ENCODE results near the gene NPAS2.

NPAS2 gene

DNA sequence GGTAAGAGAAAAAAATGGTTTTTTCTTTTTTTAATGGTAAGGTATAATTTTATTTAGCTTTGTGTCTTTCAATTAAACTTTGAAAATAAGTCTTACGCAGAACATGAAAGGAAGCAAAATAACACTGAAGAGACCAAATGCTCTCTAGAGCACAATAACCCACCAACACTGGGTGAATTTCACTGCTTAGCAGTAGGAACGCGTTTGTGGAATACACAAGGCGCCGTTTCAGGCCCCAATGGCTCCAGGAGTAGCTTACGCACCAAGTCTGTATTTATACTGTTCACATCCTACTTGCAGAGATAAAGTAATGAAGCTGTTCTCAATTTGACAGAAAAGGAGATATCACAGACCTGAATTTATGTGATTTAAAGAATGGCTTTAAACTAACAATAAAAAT is 205.6 kb downstream of the NPAS2 start:
- DNase-seq, result no peak

DNA sequence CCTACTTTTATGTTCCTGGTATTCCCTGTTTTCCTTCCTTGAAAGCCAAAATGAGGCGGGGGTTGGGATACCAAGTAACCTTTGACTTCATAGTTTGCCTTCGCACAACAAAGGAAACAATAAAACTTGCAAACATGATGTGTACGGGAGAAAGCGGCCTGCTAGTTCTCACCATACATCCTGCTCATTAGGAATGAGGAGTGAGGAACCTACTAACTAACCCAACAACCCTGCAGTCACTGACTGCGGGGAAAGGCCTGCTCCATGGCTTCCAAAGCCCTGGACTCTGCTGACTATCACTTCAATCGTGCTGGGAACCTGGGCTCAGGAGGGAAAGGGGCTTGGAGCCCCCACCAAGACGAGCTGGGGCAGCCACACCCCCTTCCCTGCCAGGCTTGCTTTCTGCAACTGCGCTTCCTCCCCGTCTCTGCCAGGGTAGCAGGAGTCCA is 206.3 kb downstream of the NPAS2 start:
- no peak for DNase-seq

DNA sequence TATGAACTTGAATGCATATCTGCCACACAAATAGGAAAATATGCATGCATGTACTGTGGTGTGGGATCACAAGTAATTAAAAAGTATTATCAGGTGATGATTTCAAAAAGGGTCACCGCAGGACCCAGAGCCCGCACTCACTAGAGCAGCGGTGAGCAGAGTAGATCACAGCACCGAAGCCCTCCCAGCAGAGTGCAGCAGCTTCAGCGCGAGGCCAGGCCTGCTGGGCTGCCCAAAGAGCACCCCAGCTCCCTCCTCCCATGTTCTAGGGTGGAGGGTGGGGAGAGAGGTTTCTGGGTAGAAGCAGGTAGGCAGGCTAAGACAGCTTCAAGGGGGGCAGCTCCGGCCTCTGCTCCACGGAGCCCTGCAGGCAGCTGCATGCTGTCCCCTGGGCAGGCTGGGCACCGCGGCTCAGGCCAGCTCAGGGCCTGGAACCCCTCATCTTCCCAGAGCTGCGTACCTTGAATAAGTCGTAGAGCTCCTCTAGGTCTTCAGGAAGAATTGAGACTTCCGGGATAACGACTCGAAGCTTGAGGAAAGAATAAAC is 207.1 kb downstream of the NPAS2 start:
- no peak for DNase-seq

DNA sequence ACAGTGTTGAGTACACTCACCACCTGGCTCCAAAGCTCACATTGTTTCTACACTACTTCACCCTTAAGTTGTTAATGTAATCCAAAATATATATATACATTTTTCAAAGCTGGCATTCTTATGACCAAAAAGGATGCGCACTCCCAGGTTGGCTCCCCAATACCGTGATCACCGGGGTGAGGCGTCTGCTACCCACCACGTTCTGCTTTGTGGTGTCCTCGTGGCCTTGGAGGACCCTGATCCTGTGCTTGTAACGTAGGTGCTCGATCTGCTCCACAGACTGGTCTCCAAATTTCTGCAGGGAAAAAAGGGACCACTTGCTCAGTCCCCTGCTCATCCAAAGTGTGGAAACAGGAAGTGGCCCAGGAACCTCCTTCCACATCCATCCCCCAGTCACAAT is 207.9 kb downstream of the NPAS2 start:
- no peak for DNase-seq

DNA sequence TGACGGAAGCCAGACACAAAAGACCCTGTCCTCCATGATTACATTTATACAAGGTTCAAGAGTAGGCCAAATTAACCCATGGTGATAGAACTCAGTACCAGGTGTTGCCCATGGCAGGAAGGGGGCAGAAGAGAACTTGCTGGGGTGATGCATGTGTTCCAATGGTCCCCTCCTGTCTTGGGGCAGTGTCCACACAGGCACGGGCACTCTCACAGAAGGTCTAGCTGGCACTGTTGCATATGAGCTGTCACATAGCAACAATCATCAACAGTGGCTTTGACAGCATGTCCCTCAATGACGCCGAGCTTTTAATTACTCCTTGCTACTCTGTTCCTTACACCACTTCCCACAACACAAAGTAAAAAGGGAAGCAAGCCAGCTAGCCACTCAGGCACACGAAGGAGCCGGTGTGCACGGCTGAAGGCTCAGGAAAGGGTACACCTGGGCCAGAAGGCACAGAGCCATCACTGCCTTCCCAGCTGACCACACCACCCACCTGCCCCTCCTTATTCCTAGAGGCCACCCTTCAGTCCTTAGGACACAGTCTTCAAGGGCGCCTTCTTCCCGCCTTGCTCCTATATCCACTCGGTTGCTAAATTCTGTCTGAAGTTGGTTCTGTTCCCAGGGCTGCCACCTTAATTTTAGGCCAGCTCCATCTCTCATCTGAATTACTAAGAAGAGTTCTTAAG is 211.1 kb downstream of the NPAS2 start:
- DNase-seq, result no peak

DNA sequence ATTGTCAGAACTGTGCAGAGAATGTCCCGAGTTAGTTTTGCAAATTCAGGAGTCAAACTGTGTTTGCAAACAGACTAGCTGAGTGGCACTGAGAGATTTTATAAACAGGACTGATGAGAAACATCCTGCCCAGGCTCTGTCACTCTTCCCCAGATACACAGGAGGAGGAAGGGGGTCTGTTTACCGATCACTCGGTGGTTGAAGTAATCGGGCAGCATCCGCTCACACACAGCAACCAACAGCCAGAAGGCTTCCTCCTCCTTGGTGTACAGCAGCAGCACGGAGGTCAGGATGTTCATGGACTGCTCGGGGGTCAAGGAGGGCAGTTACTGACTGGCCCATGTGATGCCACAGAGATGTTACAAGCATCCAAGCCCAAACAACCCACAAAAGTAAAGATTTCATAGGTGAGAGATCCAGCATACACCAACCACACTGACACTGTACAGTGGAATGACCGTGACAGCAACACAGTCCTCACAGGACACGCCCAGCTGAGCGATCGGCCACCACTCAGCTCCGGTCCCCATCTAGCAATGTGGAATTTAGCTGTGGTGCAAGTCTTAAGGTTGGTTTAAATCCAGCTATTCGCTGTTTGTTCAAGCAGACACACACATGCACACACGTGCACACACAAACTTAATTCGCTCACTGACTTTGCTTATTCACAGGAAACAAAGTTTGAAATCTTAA is 212.3 kb downstream of the NPAS2 start:
- DNase-seq, result no peak

DNA sequence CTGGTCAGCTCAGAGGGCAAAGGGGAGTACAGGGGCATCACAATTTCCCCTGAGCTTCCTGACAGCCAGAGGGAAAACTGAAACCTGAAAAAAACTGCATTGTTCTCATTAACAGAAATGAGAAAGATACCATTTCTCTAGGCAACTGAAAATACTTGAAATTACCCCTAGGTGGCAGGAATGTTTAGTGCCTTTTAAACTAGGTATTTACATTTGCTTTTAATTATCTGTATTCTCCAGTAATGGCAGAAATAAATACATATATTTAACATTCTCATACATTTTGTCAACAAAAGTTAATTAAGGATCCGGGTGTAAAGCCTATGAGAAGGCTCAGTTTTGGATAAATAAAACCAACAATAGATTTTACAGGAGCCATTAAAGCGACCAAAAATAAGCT is 216.6 kb downstream of the NPAS2 start:
- DNase-seq, result no peak

DNA sequence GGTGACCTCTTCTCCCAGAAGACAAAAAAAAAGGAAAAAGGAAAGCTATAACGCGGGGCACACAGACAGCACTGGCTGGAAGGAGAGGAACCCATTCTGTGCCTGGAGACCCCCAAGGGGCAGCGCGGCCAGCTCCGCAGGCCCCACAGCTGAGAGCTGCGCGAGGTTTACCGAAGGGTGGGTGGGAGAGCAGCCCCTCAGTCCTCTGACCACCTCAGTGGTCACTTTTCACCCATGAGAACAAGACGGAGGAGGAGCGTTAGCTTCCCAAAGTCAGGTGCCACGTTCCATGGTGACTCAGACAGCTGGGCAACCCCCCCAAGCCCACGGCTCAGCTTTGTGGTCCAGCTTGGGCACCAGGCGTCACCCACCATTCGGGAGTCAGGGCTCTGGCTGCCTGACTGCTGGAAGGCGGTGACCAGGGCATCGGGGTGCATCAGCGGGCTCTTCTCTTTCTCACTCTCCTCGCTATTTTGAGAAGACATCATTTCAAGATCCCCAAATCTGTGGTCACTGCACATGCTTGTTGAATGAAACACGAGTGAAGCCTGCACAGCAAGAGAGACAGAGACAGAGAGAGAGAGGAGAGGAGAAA is 217.3 kb downstream of the NPAS2 start:
- no peak for DNase-seq

DNA sequence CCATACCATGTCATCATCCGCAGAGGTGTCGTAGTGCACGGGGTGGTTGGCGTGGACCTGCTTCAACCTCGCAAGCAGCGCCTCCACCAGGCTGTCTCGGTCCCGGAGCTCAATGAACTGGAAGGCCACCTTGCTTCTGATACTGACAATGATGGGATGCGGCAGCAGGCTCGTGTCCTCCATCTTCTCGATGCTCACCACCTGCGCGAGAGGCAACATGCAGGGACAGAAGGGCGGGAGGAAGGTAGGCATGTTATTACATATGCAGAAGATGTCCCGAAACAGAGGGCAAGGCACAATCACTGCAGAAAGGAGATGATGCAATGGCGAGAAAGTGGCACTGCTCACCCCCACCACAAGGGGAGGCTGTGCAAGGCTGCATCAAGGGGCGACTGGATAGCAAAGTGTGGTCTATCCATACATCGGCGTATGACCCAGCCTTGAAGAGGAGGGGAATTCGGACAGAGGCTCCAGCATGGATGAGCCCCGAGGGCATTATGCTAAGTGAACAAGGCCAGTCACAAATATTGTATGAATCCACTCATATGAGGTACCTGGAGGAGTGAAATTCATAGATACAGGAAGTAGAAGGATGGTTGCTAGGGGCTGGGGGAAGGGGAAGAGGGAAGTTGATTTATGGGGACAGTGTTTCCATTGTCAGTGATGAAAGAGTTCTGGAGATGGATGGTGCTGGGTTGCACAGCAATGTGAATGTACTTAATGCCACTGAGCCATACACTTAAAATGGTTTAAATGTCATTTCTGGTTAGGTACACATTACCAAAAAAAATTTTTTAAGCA is 218.7 kb downstream of the NPAS2 start:
- no peak for DNase-seq

DNA sequence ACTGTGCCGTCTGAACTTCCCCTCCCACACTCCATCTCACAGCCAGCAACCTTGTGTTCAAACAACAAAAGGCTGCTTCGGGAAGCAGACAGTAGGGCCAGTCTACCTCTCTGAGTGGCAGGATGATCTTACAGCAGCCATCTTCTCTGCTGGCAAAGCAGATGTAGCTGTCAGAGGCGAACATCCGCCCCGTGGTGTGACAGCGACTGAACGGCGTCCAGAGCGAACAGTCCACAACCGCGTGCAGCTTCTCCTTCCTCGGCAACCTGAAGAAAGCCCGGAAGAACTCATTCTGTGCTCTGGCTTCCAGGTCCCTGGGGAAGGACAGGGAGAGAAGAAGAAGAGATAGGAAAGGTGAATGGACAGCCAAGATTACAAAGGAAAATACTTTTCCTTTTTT is 220.1 kb downstream of the NPAS2 start:
- DNase-seq, result no peak

DNA sequence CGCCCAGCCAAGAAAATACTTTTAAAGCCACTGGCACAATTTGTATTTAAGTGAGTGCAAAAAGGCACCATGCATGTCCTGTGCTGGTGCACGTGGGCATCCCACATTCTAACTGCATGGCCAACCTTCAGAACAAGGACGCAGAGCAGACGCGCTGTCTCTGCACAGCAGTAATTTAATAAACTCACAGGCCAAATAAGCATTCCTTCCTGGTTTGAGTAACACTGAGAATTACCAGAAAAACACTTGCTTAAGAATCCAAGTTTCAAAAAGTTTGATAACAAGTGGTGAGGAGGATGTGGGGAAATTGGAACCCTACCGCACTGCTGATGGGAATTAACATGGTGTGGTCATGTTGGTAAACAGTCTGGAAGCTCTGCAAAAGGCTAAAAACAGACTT is 220.8 kb downstream of the NPAS2 start:
- no peak for DNase-seq

DNA sequence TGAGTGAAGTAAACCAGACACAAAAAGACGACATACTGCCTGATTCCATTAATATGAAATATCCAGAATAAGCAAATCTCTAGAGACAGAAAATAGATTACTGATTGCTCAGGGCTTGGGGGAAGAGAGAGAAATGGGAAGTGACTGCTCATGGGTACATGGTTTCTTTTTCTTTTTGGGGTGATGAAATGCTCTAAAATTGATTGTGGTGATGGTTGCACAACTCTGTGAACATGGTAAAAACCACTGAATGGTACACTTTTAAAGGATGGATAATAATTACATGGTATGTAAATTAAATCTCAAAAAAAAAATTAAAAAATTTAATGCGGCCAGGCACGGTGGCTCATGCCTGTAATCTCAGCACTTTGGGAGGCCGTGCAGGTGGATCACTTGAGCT is 221.5 kb downstream of the NPAS2 start:
- no peak for DNase-seq

DNA sequence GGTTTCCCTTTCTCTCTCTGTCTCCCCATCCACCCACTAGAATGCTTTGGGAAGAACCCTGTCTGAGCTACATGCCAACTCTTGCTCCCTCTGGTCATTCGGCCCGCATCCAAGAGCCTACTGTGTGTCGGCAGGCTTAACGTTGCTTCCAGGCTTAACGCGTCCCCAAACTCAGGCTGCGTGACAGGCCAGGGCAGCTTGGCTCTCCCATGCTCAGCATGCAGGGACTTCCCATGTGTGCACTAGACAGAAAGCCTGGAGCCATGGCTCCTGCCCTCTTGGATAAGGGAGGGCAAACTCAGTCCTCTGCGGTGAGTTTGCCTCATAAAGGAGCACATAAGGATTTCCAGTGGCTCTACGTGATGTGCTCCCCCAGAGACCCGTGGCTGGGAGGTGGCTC is 225.4 kb downstream of the NPAS2 start:
- DNase-seq, result no peak

Data from activated CD4-positive, alpha-beta T cell treated with anti-CD3 and anti-CD28 coated beads, Interleukin-2, amount 50 U/mL, for 4 hours (primary cell).